Measurements from ENCODE around the gene ABI3. TPM values are rescaled to one million over a fixed set of nuclear protein-coding genes. Genes with fewer than 3 reads are reported as not detected.

Gene ABI3
- total and polyA plus RNA-seq, 2 experiments from 2014 or later = 0.24 TPM; not detected in 1

- H3K4me1 ChIP-seq (ENCODE audit: low read depth) = no peaks in the 10 kb centered on the region
- H3K9me3 ChIP-seq (ENCODE audit: low read depth) = no peaks in the 10 kb centered on the region
- H3K4me3 ChIP-seq = no peak overlapping the region
- no peak overlapping the region for H3K27ac ChIP-seq
- no peaks in the 10 kb centered on the region for H3K27me3 ChIP-seq
- no peaks in the 10 kb centered on the region for H3K36me3 ChIP-seq
- DNase-seq (ENCODE audit: low read depth in 1 of 2, low spot score in 1 of 2) = no peak
- TF ChIP-seq CTCF (IDR thresholded peaks at IDR 0.05; ENCODE audit: low read depth, low read length) = no peak
Measured at GRCh38 chr17:49213847-49214246, 3.3 kb downstream of the ABI3 start.

- no peak overlapping the region for H3K4me3 ChIP-seq
- no peaks in the 10 kb centered on the region for H3K4me1 ChIP-seq (ENCODE audit: low read depth)
- no peaks in the 10 kb centered on the region for H3K27me3 ChIP-seq
- DNase-seq (ENCODE audit: low read depth in 1 of 2, low spot score in 1 of 2) = no peak
- no peak overlapping the region for H3K27ac ChIP-seq
- H3K36me3 ChIP-seq = no peaks in the 10 kb centered on the region
- no peaks in the 10 kb centered on the region for H3K9me3 ChIP-seq (ENCODE audit: low read depth)
- TF ChIP-seq CTCF (IDR thresholded peaks at IDR 0.05; ENCODE audit: low read depth, low read length) = no peak
Measured at GRCh38 chr17:49214676-49215360, 4.3 kb downstream of the ABI3 start.

GRCh38 chr17:49216482-49216881 lies 6.0 kb downstream of the ABI3 start:
- no peaks in the 10 kb centered on the region for H3K9me3 ChIP-seq (ENCODE audit: low read depth)
- DNase-seq (ENCODE audit: low read depth in 1 of 2, low spot score in 1 of 2) = no peak
- no peak for TF ChIP-seq CTCF (IDR thresholded peaks at IDR 0.05; ENCODE audit: low read depth, low read length)

GRCh38 chr17:49216953-49217650 lies 6.6 kb downstream of the ABI3 start:
- Histone ChIP-seq H3K4me3 (no peak overlapping the region), H3K9me3 (ENCODE audit: low read depth) (no peaks in the 10 kb centered on the region), H3K36me3 (no peaks in the 10 kb centered on the region), H3K27ac (no peak overlapping the region), H3K27me3 (peaks cover 9% of the 10 kb centered on the region), H3K4me1 (ENCODE audit: low read depth) (no peaks in the 10 kb centered on the region)
- DNase-seq (ENCODE audit: low read depth in 1 of 2, low spot score in 1 of 2) = no peak
- TF ChIP-seq CTCF (IDR thresholded peaks at IDR 0.05; ENCODE audit: low read depth, low read length) = no peak

More at GRCh38 chr17:49216482-49216881, 6.0 kb downstream of the ABI3 start:
- H3K4me3 ChIP-seq = no peak overlapping the region
- no peaks in the 10 kb centered on the region for H3K4me1 ChIP-seq (ENCODE audit: low read depth)
- no peaks in the 10 kb centered on the region for H3K36me3 ChIP-seq
- H3K27me3 ChIP-seq = peaks cover 3% of the 10 kb centered on the region
- no peak overlapping the region for H3K27ac ChIP-seq

GRCh38 chr17:49217651-49218413 lies 7.3 kb downstream of the ABI3 start:
- TF ChIP-seq CTCF (IDR thresholded peaks at IDR 0.05; ENCODE audit: low read depth, low read length) = no peak
- no peaks in the 10 kb centered on the region for H3K36me3 ChIP-seq
- H3K27ac ChIP-seq = no peak overlapping the region
- H3K9me3 ChIP-seq (ENCODE audit: low read depth) = no peaks in the 10 kb centered on the region
- no peaks in the 10 kb centered on the region for H3K4me1 ChIP-seq (ENCODE audit: low read depth)
- no peak for DNase-seq (ENCODE audit: low read depth in 1 of 2, low spot score in 1 of 2)
- peaks cover 16% of the 10 kb centered on the region for H3K27me3 ChIP-seq
- no peak overlapping the region for H3K4me3 ChIP-seq

All from cardiac muscle cell (in vitro differentiated cells and primary cell).